Prostate gland (tissue), 2 donors: ENCODE data around the gene DSCAM. TPM values are rescaled to one million over a fixed set of nuclear protein-coding genes. Genes with fewer than 3 reads are reported as not detected.

Source experiments
- DNase-seq: peaks from one replicate; pipeline ENCODE4 v3.0.0-alpha.2; 2019; ENCODE audit warnings: low spot score
- H3K27ac ChIP-seq, 2 donors: fragments of 200-600 bp; sonication (generic); 2 replicates each; pipeline ENCODE4 v1.5.1; 2017 to 2019
- H3K27me3 ChIP-seq: fragments of 200-600 bp; sonication (generic); replicated peaks from 2 replicates; pipeline ENCODE4 v1.5.1; 2019; ENCODE audit not compliant: insufficient read depth
- H3K36me3 ChIP-seq, 2 donors: fragments of 200-600 bp; sonication (generic); 1 replicate in 1 of 2; 2 replicates in 1 of 2; pipeline versions ENCODE4 v1.5.1 to v1.8.1; 2017 to 2019
- H3K4me1 ChIP-seq: fragments of 200-600 bp; sonication (generic); replicated peaks from 2 replicates; pipeline ENCODE4 v1.5.1; 2019
- H3K4me3 ChIP-seq, 2 donors: fragments of 200-600 bp; sonication (generic); 2 replicates each; pipeline ENCODE4 v1.5.1; 2017 to 2019
- H3K9me3 ChIP-seq: fragments of 200-600 bp; sonication (generic); 2 replicates; pipeline ENCODE4 v1.5.1; 2017
- CTCF ChIP-seq, 4 experiments: fragments of 200-600 bp in 2 of 4; fragments of 450-650 bp in 2 of 4; sonication (generic) in 2 of 4; IDR thresholded peaks; 1 replicate in 3 of 4; 2 replicates in 1 of 4; pipeline ENCODE4 v1.5.1; 2016 to 2019; ENCODE audit warnings: antibody characterized with exemption in 4 of 4, mild to moderate bottlenecking in 2 of 4, moderate library complexity in 2 of 4
- POLR2A ChIP-seq: fragments of 450-650 bp; IDR thresholded peaks from one replicate; pipeline ENCODE4 v1.6.1; 2016; ENCODE audit warnings: antibody characterized with exemption, mild to moderate bottlenecking
- POLR2AphosphoS5 ChIP-seq: sonication (generic); formaldehyde crosslinking; IDR thresholded peaks from one replicate; pipeline ENCODE4 v1.6.1; 2017; ENCODE audit warnings: antibody characterized with exemption
- WGBS: methylation state at CpG from one replicate; pipeline ENCODE4 v1.1.5; 2018; 5-methylcytosine and 5-hydroxymethylcytosine counted together
- intact Hi-C: fragments of 100-400 bp; cut with DNase I; formaldehyde crosslinking; loops from one replicate; pipeline ENCODE4 v1.14.2; 2022
- total RNA-seq, 2 donors: library from RNA; depleted of rRNA; stranded (reverse); fragments of >200 nt; gene quantifications; one replicate each; pipeline ENCODE4 v1.1.0, GENCODE V29; 2016

The DSCAM gene
- total RNA-seq, 2 donors from 2014 or later = under 0.01 to 1.6 TPM

DNA sequence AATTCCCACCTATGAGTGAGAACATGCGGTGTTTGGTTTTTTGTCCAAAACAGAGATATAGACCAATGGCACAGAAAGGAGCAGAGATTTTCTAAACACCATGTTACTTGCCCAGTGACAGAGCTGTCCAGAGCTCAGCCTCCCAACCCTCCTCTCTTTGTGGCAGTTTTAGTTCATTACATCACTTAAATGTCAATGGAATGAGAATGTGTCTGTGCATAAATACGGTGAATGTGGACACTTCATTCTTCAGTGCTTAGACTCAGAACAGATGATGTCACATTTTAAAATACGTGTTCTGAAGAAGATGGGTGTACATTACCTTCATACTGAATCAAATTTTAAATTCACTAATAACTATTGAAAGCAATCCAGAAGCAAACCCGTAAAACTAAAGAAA lies 374.9 kb downstream of the DSCAM start:
- no peaks in the 10 kb centered on the region for H3K27me3 ChIP-seq
- intact Hi-C loops = no loop called here
- DNase-seq = no peak
- no peak for TF ChIP-seq POLR2A
- no peak for TF ChIP-seq POLR2AphosphoS5
- TF ChIP-seq CTCF (IDR thresholded peaks at IDR 0.05) = no peak
- no peak overlapping the region for H3K27ac ChIP-seq
- no peak overlapping the region for H3K4me3 ChIP-seq
- WGBS = 59% methylated on average over 4 of the region's 4 CpGs
- H3K36me3 ChIP-seq = no peaks in the 10 kb centered on the region
- no peaks in the 10 kb centered on the region for H3K4me1 ChIP-seq
- no peaks in the 10 kb centered on the region for H3K9me3 ChIP-seq

DNA sequence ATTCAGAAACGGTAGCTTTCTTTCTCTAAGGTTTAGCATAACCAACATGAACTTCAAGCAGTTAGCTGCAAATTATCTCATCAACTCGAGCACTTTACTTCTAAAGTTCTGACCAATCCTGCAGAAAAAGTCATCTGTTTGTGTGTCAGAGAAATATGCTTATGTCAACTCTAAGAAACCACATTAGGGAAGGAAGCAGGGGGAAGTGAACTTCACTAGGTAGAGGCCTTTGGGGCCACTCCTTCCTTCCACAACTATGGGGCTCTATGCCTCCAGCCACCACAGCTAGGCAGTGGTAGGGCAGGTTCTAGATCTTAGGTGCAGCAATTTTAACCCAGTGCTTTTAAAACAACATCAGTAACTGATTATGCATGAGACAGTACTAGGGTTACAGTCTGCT lies 375.9 kb downstream of the DSCAM start:
- no peak for DNase-seq
- intact Hi-C loops = no loop called here
- H3K36me3 ChIP-seq = no peaks in the 10 kb centered on the region
- no peak overlapping the region for H3K4me3 ChIP-seq
- no peak overlapping the region for H3K27ac ChIP-seq
- H3K27me3 ChIP-seq = no peaks in the 10 kb centered on the region
- H3K9me3 ChIP-seq = no peaks in the 10 kb centered on the region
- TF ChIP-seq CTCF (IDR thresholded peaks at IDR 0.05) = no peak
- TF ChIP-seq POLR2AphosphoS5 = no peak
- TF ChIP-seq POLR2A = no peak
- H3K4me1 ChIP-seq = no peaks in the 10 kb centered on the region
- WGBS = 57% methylated on average over 2 of the region's 2 CpGs

- intact Hi-C loops = loop anchor here (10.0 kb wide), 1 partner anchor 378 kb away; the partner anchor contains the start of gene DSCAM
- WGBS = 48% methylated on average over 1 of the region's 1 CpG
- H3K27ac ChIP-seq = no peak overlapping the region
- H3K4me3 ChIP-seq = no peak overlapping the region
- peak; percentile 37 for DNase-seq
- TF ChIP-seq CTCF (IDR thresholded peaks at IDR 0.05) = peak in 3 of 4 experiments; percentile 58 to 64 (median 58)
- TF ChIP-seq POLR2AphosphoS5 = no peak
- no peak for TF ChIP-seq POLR2A
- H3K9me3 ChIP-seq = no peaks in the 10 kb centered on the region
- no peaks in the 10 kb centered on the region for H3K4me1 ChIP-seq
- H3K36me3 ChIP-seq = no peaks in the 10 kb centered on the region
- no peaks in the 10 kb centered on the region for H3K27me3 ChIP-seq
Observed at GRCh38 chr21:40466893-40467483, 380.0 kb downstream of the DSCAM start.

- 94% methylated on average over 7 of the region's 7 CpGs for WGBS
- H3K27me3 ChIP-seq = no peaks in the 10 kb centered on the region
- intact Hi-C loops = loop anchor here (10.0 kb wide), 1 partner anchor 379 kb away; the partner anchor contains the start of gene DSCAM
- no peak overlapping the region for H3K27ac ChIP-seq
- H3K36me3 ChIP-seq = no peaks in the 10 kb centered on the region
- no peak for DNase-seq
- TF ChIP-seq CTCF (IDR thresholded peaks at IDR 0.05) (no peak), POLR2A (no peak), POLR2AphosphoS5 (no peak)
- no peaks in the 10 kb centered on the region for H3K4me1 ChIP-seq
- H3K4me3 ChIP-seq = no peak overlapping the region
- H3K9me3 ChIP-seq = no peaks in the 10 kb centered on the region
Observed at GRCh38 chr21:40465382-40465781, 381.6 kb downstream of the DSCAM start.

GRCh38 chr21:40463176-40463575 lies 383.8 kb downstream of the DSCAM start:
- intact Hi-C loops = loop anchor here (10.0 kb wide), 1 partner anchor 382 kb away; the partner anchor contains the start of gene DSCAM
- H3K4me3 ChIP-seq = no peak overlapping the region
- 89% methylated on average over 2 of the region's 2 CpGs for WGBS
- H3K9me3 ChIP-seq = no peaks in the 10 kb centered on the region
- H3K36me3 ChIP-seq = no peaks in the 10 kb centered on the region
- TF ChIP-seq CTCF (IDR thresholded peaks at IDR 0.05) (no peak), POLR2A (no peak), POLR2AphosphoS5 (no peak)
- no peaks in the 10 kb centered on the region for H3K27me3 ChIP-seq
- no peak for DNase-seq
- H3K27ac ChIP-seq = no peak overlapping the region
- H3K4me1 ChIP-seq = no peaks in the 10 kb centered on the region
